HCT116 (cell line): ENCODE measurements around the gene GP2. TPM values are rescaled to one million over a fixed set of nuclear protein-coding genes. Genes with fewer than 3 reads are reported as not detected.

Experiments used
- ATAC-seq: fragments of 200-7000 bp; cut with Tn5 transposase; 2 replicates; pipeline ENCODE4 v1.9.1; 2020; ENCODE audit warnings: mild to moderate bottlenecking, moderate library complexity
- BruUV-seq: library from RNA; stranded (reverse); fragments of 400-500 nt; replicated peaks from 2 replicates; lab custom pipeline; 2021; lab: Mats Ljungman, UMichigan
- CTCF ChIA-PET: fragments of 300-600 bp; sonication (Branson Sonifier 250); formaldehyde crosslinking; loops from one replicate; lab custom pipeline; 2021; ENCODE audit warnings: antibody characterized with exemption; lab: Charles Lee
- POLR2A ChIA-PET: fragments of 300-600, 350-600 bp; sonication (Branson Sonifier 250); formaldehyde crosslinking; loops from one replicate; lab custom pipeline; 2021; ENCODE audit warnings: antibody characterized with exemption; lab: Charles Lee
- RAD21 ChIA-PET, 2 experiments: fragments of 300-600 bp; sonication (Branson Sonifier 250); formaldehyde crosslinking; loops; one replicate each; lab custom pipeline; 2023; ENCODE audit warnings: low total read pairs in 2 of 2; ENCODE audit not compliant: uncharacterized antibody in 2 of 2, unreplicated experiment in 2 of 2, low non-redundant PET in 1 of 2; lab: Charles Lee
- DNase-seq: peaks from one replicate; pipeline ENCODE4 v3.0.0-alpha.2; 2010; ENCODE audit warnings: low read depth, low spot score
- H2AFZ ChIP-seq: fragments of 200-600 bp; shearing (Covaris generic), sonication (generic); 2 replicates; pipeline ENCODE4 v1.6.1; 2017; ENCODE audit warnings: low read depth, mixed run types, mixed read lengths, antibody characterized with exemption, low read length; ENCODE audit not compliant: poor library complexity, severe bottlenecking
- H3K27ac ChIP-seq: 2 replicates; pipeline ENCODE4 v1.5.1; 2012; ENCODE audit warnings: low read depth, low read length
- H3K27me3 ChIP-seq: fragments of 200-600 bp; sonication (generic); 2 replicates; pipeline ENCODE4 v1.6.1; 2016; ENCODE audit warnings: mixed run types, low read length, mixed read lengths; ENCODE audit not compliant: insufficient read depth
- H3K36me3 ChIP-seq, 2 experiments: fragments of 200-500 bp in 1 of 2; fragments of 200-600 bp in 1 of 2; sonication (Bioruptor generic) in 1 of 2; sonication (generic) in 1 of 2; 2 replicates each; pipeline versions ENCODE4 v1.5.1 to v1.6.1; 2014 to 2016; ENCODE audit warnings: low read length in 2 of 2, inconsistent platforms in 1 of 2, mixed read lengths in 1 of 2, mixed run types in 1 of 2; ENCODE audit not compliant: insufficient read depth in 2 of 2, control insufficient read depth in 1 of 2
- H3K4me1 ChIP-seq, 2 experiments: fragments of 200-600 bp in 1 of 2; sonication (generic) in 1 of 2; 2 replicates each; pipeline versions ENCODE4 v1.5.1 to v1.6.1; 2012 to 2017; ENCODE audit warnings: low read length in 2 of 2, inconsistent platforms in 1 of 2, mild to moderate bottlenecking in 1 of 2, mixed read lengths in 1 of 2, mixed run types in 1 of 2, moderate library complexity in 1 of 2; ENCODE audit not compliant: insufficient read depth in 2 of 2, control insufficient read depth in 1 of 2
- H3K4me2 ChIP-seq: fragments of 200-600 bp; sonication (generic); 2 replicates; pipeline ENCODE4 v1.6.1; 2017; ENCODE audit warnings: mixed run types, low read length, mixed read lengths
- H3K4me3 ChIP-seq, 2 experiments: fragments of 200-600 bp in 1 of 2; sonication (generic) in 1 of 2; replicated peaks in 1 of 2; 2 replicates each; pipeline ENCODE4 v1.5.1; 2011 to 2016; ENCODE audit warnings: low read length in 2 of 2, control low read depth in 1 of 2, low read depth in 1 of 2, mild to moderate bottlenecking in 1 of 2, mixed read lengths in 1 of 2, mixed run types in 1 of 2
- H3K79me2 ChIP-seq: fragments of 200-600 bp; sonication (generic); 2 replicates; pipeline ENCODE4 v1.6.1; 2017; ENCODE audit warnings: mild to moderate bottlenecking, mixed run types, low read length, moderate library complexity, mixed read lengths; ENCODE audit not compliant: insufficient read depth
- H3K9ac ChIP-seq: fragments of 200-600 bp; sonication (generic); 2 replicates; pipeline ENCODE4 v1.6.1; 2016; ENCODE audit warnings: low read length, mixed read lengths
- H3K9me2 ChIP-seq: fragments of 200-600 bp; sonication (generic), shearing (Covaris generic); 2 replicates; pipeline ENCODE4 v1.6.1; 2017; ENCODE audit warnings: mixed run types, mild to moderate bottlenecking, moderate library complexity; ENCODE audit not compliant: insufficient read depth
- H3K9me3 ChIP-seq, 2 experiments: fragments of 200-500 bp in 1 of 2; fragments of 200-600 bp in 1 of 2; sonication (Bioruptor generic) in 1 of 2; sonication (generic) in 1 of 2; 2 replicates each; pipeline ENCODE4 v1.6.1; 2014 to 2017; ENCODE audit warnings: low read length in 2 of 2, mixed read lengths in 2 of 2, inconsistent platforms in 1 of 2, low read depth in 1 of 2, mild to moderate bottlenecking in 1 of 2, mixed run types in 1 of 2, moderate library complexity in 1 of 2; ENCODE audit not compliant: control insufficient read depth in 1 of 2, insufficient read depth in 1 of 2
- H4K20me1 ChIP-seq: fragments of 200-600 bp; sonication (generic), shearing (Covaris generic); 2 replicates; pipeline ENCODE4 v1.6.1; 2017; ENCODE audit warnings: mixed run types, mild to moderate bottlenecking, moderate library complexity; ENCODE audit not compliant: insufficient read depth
- ATF3 ChIP-seq: IDR thresholded peaks from 2 replicates; pipeline ENCODE4 v1.6.1; 2012
- CBX3 ChIP-seq: IDR thresholded peaks from 2 replicates; pipeline ENCODE4 v1.6.1; 2012; ENCODE audit warnings: low read depth
- CEBPB ChIP-seq: IDR thresholded peaks from 2 replicates; pipeline ENCODE4 v1.6.1; 2012; ENCODE audit warnings: low read depth
- CTCF ChIP-seq, 3 experiments: fragments of 200-600 bp in 1 of 3; sonication (generic) in 1 of 3; IDR thresholded peaks in 2 of 3; conservative IDR thresholded peaks in 1 of 3; 2 replicates each; pipeline ENCODE4 v1.5.1; 2012 to 2017; ENCODE audit warnings: low read depth in 2 of 3, low read length in 2 of 3, antibody characterized with exemption in 1 of 3, borderline replicate concordance in 1 of 3, control low read depth in 1 of 3, mild to moderate bottlenecking in 1 of 3, mixed read lengths in 1 of 3, mixed run types in 1 of 3, moderate library complexity in 1 of 3; ENCODE audit not compliant: insufficient read depth in 1 of 3
- EGR1 ChIP-seq: IDR thresholded peaks from 2 replicates; pipeline ENCODE4 v1.6.1; 2012; ENCODE audit warnings: low read depth
- ELF1 ChIP-seq: IDR thresholded peaks from 2 replicates; pipeline ENCODE4 v1.6.1; 2012; ENCODE audit warnings: low read depth, borderline replicate concordance
- EZH2phosphoT487 ChIP-seq: fragments of 200-600 bp; IDR thresholded peaks from 2 replicates; pipeline ENCODE4 v1.6.1; 2018; ENCODE audit warnings: antibody characterized with exemption, borderline replicate concordance
- FOSL1 ChIP-seq: IDR thresholded peaks from 2 replicates; pipeline ENCODE4 v1.6.1; 2012; ENCODE audit warnings: low read depth
- MAX ChIP-seq: IDR thresholded peaks from 2 replicates; pipeline ENCODE4 v1.6.1; 2012
- POLR2A ChIP-seq: IDR thresholded peaks from 2 replicates; pipeline ENCODE4 v1.7.0; 2011; ENCODE audit warnings: borderline replicate concordance; ENCODE audit not compliant: insufficient read depth, insufficient read length; ENCODE audit errors: extremely low read depth
- POLR2AphosphoS5 ChIP-seq: IDR thresholded peaks from 2 replicates; pipeline ENCODE4 v1.6.1; 2011; ENCODE audit warnings: mild to moderate bottlenecking, low read depth, low read length, moderate library complexity
- RAD21 ChIP-seq: IDR thresholded peaks from 2 replicates; pipeline ENCODE4 v1.6.1; 2012; ENCODE audit warnings: low read depth, mild to moderate bottlenecking
- SIN3A ChIP-seq: IDR thresholded peaks from 2 replicates; pipeline ENCODE4 v1.6.1; 2012; ENCODE audit warnings: low read depth
- SP1 ChIP-seq: IDR thresholded peaks from 2 replicates; pipeline ENCODE4 v1.6.1; 2012; ENCODE audit warnings: low read depth
- TCF7L2 ChIP-seq: IDR thresholded peaks from 2 replicates; pipeline ENCODE4 v1.7.0; 2011; ENCODE audit warnings: borderline replicate concordance, inconsistent platforms; ENCODE audit not compliant: insufficient read depth, insufficient read length; ENCODE audit errors: extremely low read depth
- YY1 ChIP-seq: IDR thresholded peaks from 2 replicates; pipeline ENCODE4 v1.6.1; 2011; ENCODE audit warnings: low read length, low read depth, moderate library complexity, mild to moderate bottlenecking; ENCODE audit not compliant: insufficient replicate concordance; ENCODE audit errors: extremely low read depth
- ZFX ChIP-seq: fragments of 450-650 bp; IDR thresholded peaks from 2 replicates; pipeline ENCODE4 v1.6.1; 2017
- intact Hi-C: fragments of 100-400 bp; cut with micrococcal nuclease; formaldehyde crosslinking; loops from 2 replicates; pipeline ENCODE4 v1.10.0; 2022
- total RNA-seq: library from RNA; stranded (reverse); gene quantifications from one replicate; pipeline ENCODE4 v1.2.1, GENCODE V29; 2021; ENCODE audit not compliant: unreplicated experiment
- TF ChIP-seq, protein P1 (sequence below): IDR thresholded peaks from 2 replicates; pipeline ENCODE4 v1.6.1; 2012; ENCODE audit warnings: low read depth
- TF ChIP-seq, protein P2 (sequence below): IDR thresholded peaks from 2 replicates; pipeline ENCODE4 v1.6.1; 2011; ENCODE audit warnings: mild to moderate bottlenecking, low read length, moderate library complexity; ENCODE audit not compliant: insufficient replicate concordance; ENCODE audit errors: extremely low read depth

GP2 gene
- total RNA-seq, 1 experiment from 2014 or later, result 8.7 TPM

DNA sequence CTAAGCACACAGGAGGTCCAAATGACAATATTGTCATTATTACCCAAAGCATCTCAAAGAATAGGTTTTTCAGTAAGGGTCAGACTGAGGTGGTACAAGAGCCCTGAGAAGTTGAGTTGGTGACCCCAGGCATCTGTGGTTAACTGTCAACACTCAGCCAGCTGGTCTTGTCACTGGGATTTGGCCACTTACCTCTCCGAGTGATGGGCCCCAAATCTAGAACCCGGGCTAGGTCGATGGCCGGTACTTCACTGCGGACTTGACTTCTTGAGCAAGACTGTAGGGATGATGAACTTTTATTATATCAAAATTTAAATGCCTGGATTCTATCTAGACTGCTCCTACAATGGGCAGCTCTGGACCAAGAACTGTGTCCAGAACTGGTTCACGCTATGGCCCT, 11.5 kb downstream of the GP2 start:
- CTCF ChIA-PET, result no interaction called here
- ATAC-seq, result no peak

More for the DNA sequence above, 11.5 kb downstream of the GP2 start:
- BruUV-seq, result no TSS peak
- Histone ChIP-seq H3K4me3 (no peak overlapping the region), H3K4me2 (no peak overlapping the region), H3K27me3 (peaks cover 28% of the 10 kb centered on the region), H3K79me2 (no peaks in the 10 kb centered on the region), H3K9me3 (no peaks in the 10 kb centered on the region), H3K4me1 (no peaks in the 10 kb centered on the region), H3K9me2 (no peaks in the 10 kb centered on the region), H3K27ac (no peak overlapping the region), H3K36me3 (no peaks in the 10 kb centered on the region), H4K20me1 (no peaks in the 10 kb centered on the region), H2AFZ (no peak overlapping the region), H3K9ac (no peak overlapping the region)
- ChIA-PET RAD21 (no interaction called here), POLR2A (no interaction called here)
- intact Hi-C loops, result no loop called here
- TF ChIP-seq ZFX, result no peak
- TF ChIP-seq POLR2AphosphoS5, result no peak
- no peak for TF ChIP-seq SP1
- TF ChIP-seq, protein P1, sequence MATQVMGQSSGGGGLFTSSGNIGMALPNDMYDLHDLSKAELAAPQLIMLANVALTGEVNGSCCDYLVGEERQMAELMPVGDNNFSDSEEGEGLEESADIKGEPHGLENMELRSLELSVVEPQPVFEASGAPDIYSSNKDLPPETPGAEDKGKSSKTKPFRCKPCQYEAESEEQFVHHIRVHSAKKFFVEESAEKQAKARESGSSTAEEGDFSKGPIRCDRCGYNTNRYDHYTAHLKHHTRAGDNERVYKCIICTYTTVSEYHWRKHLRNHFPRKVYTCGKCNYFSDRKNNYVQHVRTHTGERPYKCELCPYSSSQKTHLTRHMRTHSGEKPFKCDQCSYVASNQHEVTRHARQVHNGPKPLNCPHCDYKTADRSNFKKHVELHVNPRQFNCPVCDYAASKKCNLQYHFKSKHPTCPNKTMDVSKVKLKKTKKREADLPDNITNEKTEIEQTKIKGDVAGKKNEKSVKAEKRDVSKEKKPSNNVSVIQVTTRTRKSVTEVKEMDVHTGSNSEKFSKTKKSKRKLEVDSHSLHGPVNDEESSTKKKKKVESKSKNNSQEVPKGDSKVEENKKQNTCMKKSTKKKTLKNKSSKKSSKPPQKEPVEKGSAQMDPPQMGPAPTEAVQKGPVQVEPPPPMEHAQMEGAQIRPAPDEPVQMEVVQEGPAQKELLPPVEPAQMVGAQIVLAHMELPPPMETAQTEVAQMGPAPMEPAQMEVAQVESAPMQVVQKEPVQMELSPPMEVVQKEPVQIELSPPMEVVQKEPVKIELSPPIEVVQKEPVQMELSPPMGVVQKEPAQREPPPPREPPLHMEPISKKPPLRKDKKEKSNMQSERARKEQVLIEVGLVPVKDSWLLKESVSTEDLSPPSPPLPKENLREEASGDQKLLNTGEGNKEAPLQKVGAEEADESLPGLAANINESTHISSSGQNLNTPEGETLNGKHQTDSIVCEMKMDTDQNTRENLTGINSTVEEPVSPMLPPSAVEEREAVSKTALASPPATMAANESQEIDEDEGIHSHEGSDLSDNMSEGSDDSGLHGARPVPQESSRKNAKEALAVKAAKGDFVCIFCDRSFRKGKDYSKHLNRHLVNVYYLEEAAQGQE, result no peak
- no peak for TF ChIP-seq CEBPB
- TF ChIP-seq FOSL1, result no peak
- TF ChIP-seq SIN3A, result no peak
- no peak for TF ChIP-seq TCF7L2
- no peak for TF ChIP-seq YY1
- no peak for TF ChIP-seq CBX3
- no peak for TF ChIP-seq ATF3
- no peak for TF ChIP-seq EGR1
- TF ChIP-seq EZH2phosphoT487, result no peak
- no peak for TF ChIP-seq RAD21
- TF ChIP-seq POLR2A, result no peak
- TF ChIP-seq CTCF (IDR thresholded peaks at IDR 0.05 in 2 of 3, conservative IDR thresholded peaks at IDR 0.05 in 1 of 3; ENCODE audit: borderline replicate concordance in 1 of 3, insufficient read depth in 1 of 3, low read depth in 2 of 3, low read length in 2 of 3), result no peak
- no peak for TF ChIP-seq MAX
- no peak for TF ChIP-seq ELF1
- TF ChIP-seq, protein P2, sequence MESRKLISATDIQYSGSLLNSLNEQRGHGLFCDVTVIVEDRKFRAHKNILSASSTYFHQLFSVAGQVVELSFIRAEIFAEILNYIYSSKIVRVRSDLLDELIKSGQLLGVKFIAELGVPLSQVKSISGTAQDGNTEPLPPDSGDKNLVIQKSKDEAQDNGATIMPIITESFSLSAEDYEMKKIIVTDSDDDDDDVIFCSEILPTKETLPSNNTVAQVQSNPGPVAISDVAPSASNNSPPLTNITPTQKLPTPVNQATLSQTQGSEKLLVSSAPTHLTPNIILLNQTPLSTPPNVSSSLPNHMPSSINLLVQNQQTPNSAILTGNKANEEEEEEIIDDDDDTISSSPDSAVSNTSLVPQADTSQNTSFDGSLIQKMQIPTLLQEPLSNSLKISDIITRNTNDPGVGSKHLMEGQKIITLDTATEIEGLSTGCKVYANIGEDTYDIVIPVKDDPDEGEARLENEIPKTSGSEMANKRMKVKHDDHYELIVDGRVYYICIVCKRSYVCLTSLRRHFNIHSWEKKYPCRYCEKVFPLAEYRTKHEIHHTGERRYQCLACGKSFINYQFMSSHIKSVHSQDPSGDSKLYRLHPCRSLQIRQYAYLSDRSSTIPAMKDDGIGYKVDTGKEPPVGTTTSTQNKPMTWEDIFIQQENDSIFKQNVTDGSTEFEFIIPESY, result no peak
- DNase-seq, result no peak
